AG10803 (cell line): ENCODE measurements around the gene PLEKHJ1.
"Not testable (repeated sequence)": the region's sequence is repeated elsewhere in the genome, so short reads cannot be mapped to it uniquely, and the experiment has no call there.

Source experiments
- DNase-seq: peaks from one replicate; pipeline ENCODE4 v3.0.0; 2010; ENCODE audit warnings: low read depth
- H3K4me3 ChIP-seq: 2 replicates; pipeline ENCODE4 v1.5.1; 2011; ENCODE audit warnings: mild to moderate bottlenecking, low read length, control low read depth
- CTCF ChIP-seq: conservative IDR thresholded peaks from 2 replicates; pipeline ENCODE4 v1.5.1; 2011; ENCODE audit warnings: mild to moderate bottlenecking, low read length, control low read depth, inconsistent platforms

PLEKHJ1 gene

GRCh38 chr19:2209408-2209807, 26.7 kb downstream of the PLEKHJ1 start:
- TF ChIP-seq CTCF, result no peak
- DNase-seq, result no peak
- H3K4me3 ChIP-seq, result no peak overlapping the region

DNA sequence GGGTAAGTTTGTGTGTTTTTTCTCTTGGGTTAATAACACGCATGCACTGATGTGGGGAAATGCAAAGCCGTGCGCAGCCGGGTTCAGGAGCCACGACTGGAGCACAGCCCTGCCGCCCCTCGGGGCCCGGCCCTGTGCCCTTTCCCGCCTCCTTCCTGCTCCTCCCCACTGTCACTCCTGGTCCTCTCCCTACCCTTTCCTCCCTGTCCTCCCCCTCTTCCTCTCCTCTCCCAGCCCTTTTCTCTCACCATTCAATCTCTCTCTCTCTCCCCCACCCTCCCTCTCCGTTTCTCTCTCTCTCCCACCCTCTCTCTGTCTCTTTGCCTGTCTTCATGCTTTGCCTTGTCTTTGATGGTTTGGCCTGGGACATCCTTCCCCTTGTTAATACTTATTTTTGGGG, 27.2 kb downstream of the PLEKHJ1 start:
- no peak for DNase-seq
- no peak overlapping the region for H3K4me3 ChIP-seq
- no peak for TF ChIP-seq CTCF

GRCh38 chr19:2207991-2208860, 27.9 kb downstream of the PLEKHJ1 start:
- no peak overlapping the region; the same call in 1 of the 2 replicates for H3K4me3 ChIP-seq
- TF ChIP-seq CTCF, result peak; percentile 51
- DNase-seq, result peak; percentile 81

DNA sequence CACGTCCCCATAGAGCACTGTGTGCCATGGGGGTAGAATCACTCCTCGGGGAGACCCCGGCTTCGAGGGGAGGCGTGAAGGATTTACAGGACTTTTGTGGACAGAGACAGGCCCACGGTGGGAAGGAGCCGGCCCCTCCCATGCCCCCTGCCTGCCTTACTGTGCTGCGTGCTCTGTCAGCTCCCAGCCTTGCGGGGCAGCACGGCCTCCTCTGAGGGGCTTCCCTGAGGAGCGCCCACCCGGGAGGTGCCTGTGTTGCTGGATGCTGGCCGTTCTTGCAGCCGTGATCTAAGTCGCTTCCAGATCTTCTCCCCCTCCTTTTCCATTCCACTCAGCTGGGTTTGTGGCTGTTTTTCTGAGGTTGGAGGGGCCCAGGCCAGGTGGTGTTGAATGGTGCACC, 29.1 kb downstream of the PLEKHJ1 start:
- no peak for DNase-seq
- no peak overlapping the region for H3K4me3 ChIP-seq
- no peak for TF ChIP-seq CTCF

- no peak for TF ChIP-seq CTCF
Observed at GRCh38 chr19:2202366-2202765, 33.8 kb downstream of the PLEKHJ1 start.

DNA sequence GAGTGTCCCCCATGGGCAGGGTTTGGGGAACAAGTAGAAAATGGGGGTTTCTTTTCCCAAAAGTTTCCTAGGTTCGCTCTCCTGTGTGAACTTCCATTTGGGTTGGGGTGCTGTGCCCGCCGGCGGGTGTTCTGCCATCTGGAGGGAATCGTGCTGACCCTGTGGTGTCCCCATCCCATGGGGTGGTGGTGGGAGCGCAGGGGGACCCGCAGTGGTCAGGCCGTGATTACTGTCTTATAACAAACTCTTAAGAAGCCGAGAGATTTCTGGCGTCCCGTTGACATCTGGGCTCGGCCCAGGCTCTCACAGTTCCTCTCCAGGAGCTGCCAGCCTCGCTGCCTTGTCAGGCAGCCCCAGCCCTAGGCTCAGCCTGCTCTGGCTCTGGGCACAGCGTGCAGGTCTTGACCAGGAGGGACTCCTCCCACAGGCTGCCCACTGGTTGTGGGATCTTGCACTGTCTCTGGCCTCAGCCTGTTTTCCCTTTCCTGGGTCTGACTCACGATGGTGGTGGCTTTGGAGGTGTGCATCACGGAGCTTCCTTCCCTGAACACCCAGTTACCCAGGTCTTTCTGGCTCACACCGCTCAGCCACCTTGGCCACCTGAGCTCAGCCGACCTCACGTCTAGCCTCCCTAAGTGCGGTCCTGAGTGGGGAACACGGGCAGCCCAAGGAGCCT, 34.5 kb downstream of the PLEKHJ1 start:
- no peak overlapping the region for H3K4me3 ChIP-seq
- TF ChIP-seq CTCF, result no peak
- DNase-seq, result no peak

More at GRCh38 chr19:2202366-2202765, 33.8 kb downstream of the PLEKHJ1 start:
- DNase-seq, result no peak
- no peak overlapping the region for H3K4me3 ChIP-seq

DNA sequence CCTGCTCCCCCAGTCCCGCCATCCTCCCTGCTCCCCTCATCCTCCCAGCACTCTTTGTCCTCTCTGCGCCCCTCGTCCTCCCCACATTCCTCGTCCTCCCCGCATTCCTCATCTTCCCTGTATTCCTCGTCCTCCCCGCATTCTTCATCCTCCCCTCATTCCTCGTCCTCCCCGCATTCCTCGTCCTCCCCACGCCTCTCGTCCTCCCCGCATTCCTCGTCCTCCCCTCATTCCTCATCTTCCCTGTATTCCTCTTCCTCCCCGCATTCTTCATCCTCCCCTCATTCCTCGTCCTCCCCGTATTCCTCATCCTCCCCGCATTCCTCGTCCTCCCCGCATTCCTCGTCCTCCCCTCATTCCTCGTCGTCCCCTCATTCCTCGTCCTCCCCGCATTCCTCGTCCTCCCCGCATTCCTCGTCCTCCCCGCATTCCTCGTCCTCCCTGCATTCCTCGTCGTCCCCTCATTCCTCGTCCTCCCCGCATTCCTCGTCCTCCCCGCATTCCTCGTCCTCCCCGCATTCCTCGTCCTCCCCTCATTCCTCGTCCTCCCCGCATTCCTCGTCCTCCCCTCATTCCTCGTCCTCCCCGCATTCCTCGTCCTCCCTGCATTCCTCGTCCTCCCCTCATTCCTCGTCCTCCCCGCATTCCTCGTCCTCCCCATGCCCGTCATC, 35.4 kb downstream of the PLEKHJ1 start:
- not testable (repeated sequence) for H3K4me3 ChIP-seq, DNase-seq
